Common myeloid progenitor, CD34-positive (primary cell): ENCODE results near the gene BLTP3B.

Experiments used
- CTCF ChIA-PET: fragments of 350-600 bp; sonication (Branson Sonifier 250); formaldehyde crosslinking; loops from one replicate; lab custom pipeline; 2021; ENCODE audit warnings: antibody characterized with exemption; lab: Charles Lee
- POLR2A ChIA-PET: fragments of 350-600 bp; sonication (Branson Sonifier 250); formaldehyde crosslinking; loops from one replicate; lab custom pipeline; 2021; ENCODE audit warnings: antibody characterized with exemption; lab: Charles Lee
- DNase-seq, 3 donors: peaks; one replicate each; pipeline versions ENCODE4 v3.0.0 to v3.0.0-alpha.2; 2013
- H3K27ac ChIP-seq, 2 experiments: 1 replicate in 1 of 2; 2 replicates in 1 of 2; pipeline ENCODE4 v1.7.0; 2013; ENCODE audit warnings: inconsistent platforms in 2 of 2, low read length in 2 of 2, mild to moderate bottlenecking in 2 of 2, low read depth in 1 of 2, moderate library complexity in 1 of 2; ENCODE audit not compliant: severe bottlenecking in 2 of 2, insufficient read depth in 1 of 2, poor library complexity in 1 of 2
- H3K27me3 ChIP-seq, 5 experiments: replicated peaks in 2 of 5; 1 replicate in 3 of 5; 2 replicates in 2 of 5; pipeline versions ENCODE4 v1.6.1 to v1.7.0; 2013; ENCODE audit warnings: low read length in 4 of 5, mild to moderate bottlenecking in 2 of 5, moderate library complexity in 2 of 5, inconsistent platforms in 1 of 5; ENCODE audit not compliant: insufficient read depth in 5 of 5, control insufficient read depth in 4 of 5
- H3K36me3 ChIP-seq, 4 experiments: 1 replicate in 2 of 4; 2 replicates in 2 of 4; pipeline versions ENCODE4 v1.6.1 to v1.7.0; 2013; ENCODE audit warnings: low read length in 3 of 4, control low read depth in 1 of 4, mild to moderate bottlenecking in 1 of 4; ENCODE audit not compliant: control insufficient read depth in 4 of 4, insufficient read depth in 4 of 4
- H3K4me1 ChIP-seq, 4 experiments: 1 replicate in 3 of 4; 2 replicates in 1 of 4; pipeline versions ENCODE4 v1.6.1 to v1.7.1; 2013; ENCODE audit warnings: low read length in 3 of 4, mild to moderate bottlenecking in 3 of 4, control low read depth in 1 of 4, inconsistent platforms in 1 of 4, moderate library complexity in 1 of 4; ENCODE audit not compliant: control insufficient read depth in 4 of 4, insufficient read depth in 4 of 4; ENCODE audit errors: control extremely low read depth in 1 of 4
- H3K4me3 ChIP-seq, 7 experiments: 1 replicate in 4 of 7; 2 replicates in 3 of 7; pipeline versions ENCODE4 v1.5.1 to v1.7.0; 2013; ENCODE audit warnings: mild to moderate bottlenecking in 7 of 7, low read length in 6 of 7, moderate library complexity in 6 of 7, inconsistent platforms in 2 of 7, low read depth in 2 of 7, control low read depth in 1 of 7; ENCODE audit not compliant: insufficient read depth in 4 of 7, control insufficient read depth in 1 of 7; ENCODE audit errors: extremely low read depth in 1 of 7
- H3K9me3 ChIP-seq, 5 experiments: 1 replicate in 4 of 5; 2 replicates in 1 of 5; pipeline versions ENCODE4 v1.6.1 to v1.7.1; 2013; ENCODE audit warnings: low read length in 4 of 5, mild to moderate bottlenecking in 2 of 5, inconsistent platforms in 1 of 5, low read depth in 1 of 5, moderate library complexity in 1 of 5; ENCODE audit not compliant: control insufficient read depth in 4 of 5, insufficient read depth in 2 of 5; ENCODE audit errors: control extremely low read depth in 1 of 5
- WGBS: methylation state at CpG from one replicate; pipeline ENCODE4 v1.1.5; 2013; ENCODE audit not compliant: insufficient coverage; 5-methylcytosine and 5-hydroxymethylcytosine counted together

The BLTP3B gene

DNA sequence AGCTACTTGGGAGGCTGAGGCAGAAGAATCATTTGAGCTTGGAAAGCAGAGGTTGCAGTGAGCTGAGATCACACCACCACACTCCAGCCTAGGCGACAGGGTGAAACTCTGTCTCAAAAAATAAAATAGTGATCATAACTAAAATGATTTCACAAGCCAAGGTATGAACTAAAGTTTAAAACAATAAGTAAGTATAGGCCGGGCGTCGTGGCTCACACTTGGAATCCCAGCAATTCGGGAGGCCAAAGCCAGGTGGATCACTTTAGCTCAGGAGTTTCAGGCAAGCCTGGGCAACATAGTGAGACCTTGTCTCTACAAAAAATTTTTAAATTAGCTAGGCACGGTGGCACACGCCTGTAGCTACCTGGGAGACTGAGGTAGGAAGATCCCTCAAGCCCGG is 27.4 kb downstream of the BLTP3B start:
- Histone ChIP-seq H3K4me3 (no peak overlapping the region), H3K9me3 (peaks cover 0 to 6% (median 0%) of the 10 kb centered on the region in 5 experiments), H3K4me1 (no peaks in the 10 kb centered on the region), H3K27me3 (no peaks in the 10 kb centered on the region), H3K27ac (no peak overlapping the region), H3K36me3 (peaks cover 0 to 3% (median under 1%) of the 10 kb centered on the region in 4 experiments)
- CTCF ChIA-PET, result no interaction called here
- no peak for DNase-seq
- 100% methylated on average over 5 of the region's 8 CpGs for WGBS
- POLR2A ChIA-PET, result no interaction called here

- H3K9me3 ChIP-seq, result peaks cover 0 to 3% (median 0%) of the 10 kb centered on the region in 5 experiments
- DNase-seq, result no peak
- H3K36me3 ChIP-seq, result peaks cover 0 to 3% (median under 1%) of the 10 kb centered on the region in 4 experiments
- H3K4me3 ChIP-seq, result no peak overlapping the region
- H3K4me1 ChIP-seq, result no peaks in the 10 kb centered on the region
- ChIA-PET CTCF (no interaction called here), POLR2A (no interaction called here)
- H3K27ac ChIP-seq, result no peak overlapping the region
- H3K27me3 ChIP-seq, result no peaks in the 10 kb centered on the region
Measured at GRCh38 chr12:100114574-100114973, 28.1 kb downstream of the BLTP3B start.

- H3K4me1 ChIP-seq, result no peaks in the 10 kb centered on the region
- 100% methylated on average over 4 of the region's 4 CpGs for WGBS
- H3K27ac ChIP-seq, result no peak overlapping the region
- peaks cover 0 to 16% (median 2%) of the 10 kb centered on the region in 4 experiments for H3K36me3 ChIP-seq
- no peaks in the 10 kb centered on the region for H3K27me3 ChIP-seq
- ChIA-PET POLR2A (no interaction called here), CTCF (no interaction called here)
- DNase-seq, result no peak
- H3K4me3 ChIP-seq, result no peak overlapping the region
- H3K9me3 ChIP-seq, result no peaks in the 10 kb centered on the region
Measured at GRCh38 chr12:100110276-100110675, 32.4 kb downstream of the BLTP3B start.

- WGBS, result 100% methylated on average over 2 of the region's 6 CpGs
- Histone ChIP-seq H3K27ac (no peak overlapping the region), H3K9me3 (no peaks in the 10 kb centered on the region), H3K4me1 (no peaks in the 10 kb centered on the region), H3K4me3 (no peak overlapping the region), H3K36me3 (peaks cover 2 to 18% (median 2%) of the 10 kb centered on the region in 4 experiments), H3K27me3 (no peaks in the 10 kb centered on the region)
- no peak for DNase-seq
- ChIA-PET CTCF (no interaction called here), POLR2A (no interaction called here)
Measured at GRCh38 chr12:100106861-100107260, 35.8 kb downstream of the BLTP3B start.

DNA sequence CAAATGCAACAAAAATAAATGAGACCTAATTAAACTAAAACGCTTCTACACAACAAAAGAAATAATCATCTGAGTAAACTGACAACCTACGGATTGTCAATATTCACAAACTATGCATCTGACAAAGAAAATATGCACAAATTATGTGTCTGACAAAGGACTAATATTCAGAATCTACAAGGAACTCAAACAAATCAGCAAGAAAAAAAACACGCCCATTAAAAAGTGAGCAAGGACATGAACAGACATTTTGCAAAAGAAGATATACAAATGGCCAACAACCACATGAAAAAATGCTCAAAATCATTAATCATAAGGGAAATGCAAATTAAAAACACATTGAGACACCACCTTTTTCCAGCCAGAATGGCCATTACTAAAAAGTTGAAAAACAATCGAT is 37.0 kb downstream of the BLTP3B start:
- H3K4me3 ChIP-seq, result no peak overlapping the region
- no peak overlapping the region for H3K27ac ChIP-seq
- H3K36me3 ChIP-seq, result peaks cover 2 to 21% (median 3%) of the 10 kb centered on the region in 4 experiments
- no peaks in the 10 kb centered on the region for H3K9me3 ChIP-seq
- no peak for DNase-seq
- CTCF ChIA-PET, result no interaction called here
- WGBS, result no CpG with 5 or more reads among the region's 4 CpGs
- no peaks in the 10 kb centered on the region for H3K4me1 ChIP-seq
- POLR2A ChIA-PET, result no interaction called here
- H3K27me3 ChIP-seq, result no peaks in the 10 kb centered on the region

DNA sequence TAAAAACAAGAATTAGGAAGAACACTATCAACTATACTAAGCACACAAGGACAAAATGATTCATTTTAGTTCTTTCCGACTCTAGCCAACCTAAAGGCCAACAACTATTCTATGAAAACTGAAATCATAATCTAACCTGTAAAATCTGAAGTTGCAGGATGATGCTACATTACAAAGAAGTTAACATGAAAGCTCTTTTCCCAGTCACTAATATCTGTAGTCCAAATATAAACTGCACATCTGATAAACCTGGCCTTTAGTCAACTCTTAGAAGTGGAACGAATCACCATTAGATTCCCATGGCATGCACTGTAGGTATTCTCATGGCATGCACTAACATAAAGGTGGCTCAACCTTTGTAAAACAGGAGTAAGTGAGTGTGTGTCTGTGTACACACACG is 41.7 kb downstream of the BLTP3B start:
- WGBS, result 100% methylated on average over 1 of the region's 3 CpGs
- ChIA-PET CTCF (no interaction called here), POLR2A (no interaction called here)
- no peak overlapping the region for H3K27ac ChIP-seq
- H3K4me3 ChIP-seq, result no peak overlapping the region
- H3K4me1 ChIP-seq, result no peaks in the 10 kb centered on the region
- peaks cover 3 to 21% (median 8%) of the 10 kb centered on the region in 4 experiments for H3K36me3 ChIP-seq
- H3K27me3 ChIP-seq, result no peaks in the 10 kb centered on the region
- no peak for DNase-seq
- H3K9me3 ChIP-seq, result no peaks in the 10 kb centered on the region
